GM12801 (cell line): ENCODE measurements around the gene RBM18.

Experiments
- TF ChIP-seq, protein P1 (sequence below): IDR thresholded peaks from one replicate; pipeline ENCODE4 v1.5.1; 2011; ENCODE audit warnings: control low read depth; ENCODE audit not compliant: insufficient read length; ENCODE audit errors: extremely low read depth

The RBM18 gene

DNA sequence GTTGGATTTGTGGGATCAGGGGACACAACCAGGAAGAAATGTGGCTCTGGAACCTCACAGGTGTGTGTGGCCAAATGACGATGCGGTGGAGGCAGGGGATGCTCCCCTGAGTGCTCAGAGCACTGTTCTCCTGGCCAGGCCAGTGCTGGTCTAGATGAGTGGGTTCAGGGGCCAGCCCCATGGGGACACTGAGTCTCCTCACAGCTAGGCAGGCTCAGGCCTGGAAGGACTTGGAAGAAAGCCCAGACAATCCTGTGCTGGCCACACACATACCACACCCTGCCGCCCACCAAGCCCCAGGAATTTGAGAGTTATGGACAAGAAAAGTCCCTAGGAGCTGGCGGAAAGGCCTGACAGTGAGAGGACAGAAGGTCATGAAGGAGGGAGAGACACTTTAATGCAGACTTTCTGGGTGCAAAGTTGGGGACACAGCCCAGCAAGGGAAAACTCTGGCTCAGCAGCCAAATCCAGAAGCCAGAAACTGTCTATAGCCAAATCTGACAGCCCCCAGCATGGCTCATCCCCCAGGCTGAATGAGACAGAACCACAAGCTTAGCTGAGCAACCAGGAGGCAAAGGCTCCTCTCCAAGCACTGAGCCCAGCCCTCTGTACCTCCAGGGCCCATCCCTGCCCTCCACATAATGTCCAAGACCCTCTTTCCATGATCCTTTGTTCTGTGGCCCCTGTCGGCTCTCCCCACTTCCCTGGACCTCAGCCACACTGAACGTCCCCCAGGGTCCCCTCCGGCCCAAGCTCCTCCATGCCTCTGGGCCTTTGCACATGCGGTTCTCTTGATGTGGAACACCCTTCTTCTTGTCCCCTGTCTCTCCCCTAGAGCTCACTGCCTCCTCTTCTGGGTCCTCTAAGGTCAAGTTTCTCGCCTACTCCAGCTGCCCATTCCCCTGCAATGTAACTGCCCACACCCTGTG, 58.3 kb downstream of the RBM18 start:
- TF ChIP-seq, protein P1, sequence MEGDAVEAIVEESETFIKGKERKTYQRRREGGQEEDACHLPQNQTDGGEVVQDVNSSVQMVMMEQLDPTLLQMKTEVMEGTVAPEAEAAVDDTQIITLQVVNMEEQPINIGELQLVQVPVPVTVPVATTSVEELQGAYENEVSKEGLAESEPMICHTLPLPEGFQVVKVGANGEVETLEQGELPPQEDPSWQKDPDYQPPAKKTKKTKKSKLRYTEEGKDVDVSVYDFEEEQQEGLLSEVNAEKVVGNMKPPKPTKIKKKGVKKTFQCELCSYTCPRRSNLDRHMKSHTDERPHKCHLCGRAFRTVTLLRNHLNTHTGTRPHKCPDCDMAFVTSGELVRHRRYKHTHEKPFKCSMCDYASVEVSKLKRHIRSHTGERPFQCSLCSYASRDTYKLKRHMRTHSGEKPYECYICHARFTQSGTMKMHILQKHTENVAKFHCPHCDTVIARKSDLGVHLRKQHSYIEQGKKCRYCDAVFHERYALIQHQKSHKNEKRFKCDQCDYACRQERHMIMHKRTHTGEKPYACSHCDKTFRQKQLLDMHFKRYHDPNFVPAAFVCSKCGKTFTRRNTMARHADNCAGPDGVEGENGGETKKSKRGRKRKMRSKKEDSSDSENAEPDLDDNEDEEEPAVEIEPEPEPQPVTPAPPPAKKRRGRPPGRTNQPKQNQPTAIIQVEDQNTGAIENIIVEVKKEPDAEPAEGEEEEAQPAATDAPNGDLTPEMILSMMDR, result no peak

DNA sequence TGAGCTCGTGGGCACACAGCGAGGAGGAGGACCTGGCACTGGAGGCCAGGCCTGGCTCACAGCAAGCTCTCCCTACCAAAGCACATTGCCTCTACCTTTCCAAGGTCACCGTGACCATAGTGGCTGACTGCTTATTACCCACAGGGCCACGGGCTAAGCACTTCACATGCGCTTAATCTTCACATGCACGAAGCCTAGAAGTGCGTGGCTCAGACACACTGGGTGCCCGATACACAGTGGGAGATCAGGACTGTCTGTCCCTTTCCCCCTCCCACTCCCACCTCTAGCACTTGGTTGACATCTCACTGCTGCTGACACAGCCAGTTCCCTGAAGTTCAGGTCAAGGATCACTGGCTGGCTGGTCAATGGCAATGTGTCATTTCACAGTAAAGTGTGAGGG, 59.5 kb downstream of the RBM18 start:
- TF ChIP-seq, protein P1, result no peak

DNA sequence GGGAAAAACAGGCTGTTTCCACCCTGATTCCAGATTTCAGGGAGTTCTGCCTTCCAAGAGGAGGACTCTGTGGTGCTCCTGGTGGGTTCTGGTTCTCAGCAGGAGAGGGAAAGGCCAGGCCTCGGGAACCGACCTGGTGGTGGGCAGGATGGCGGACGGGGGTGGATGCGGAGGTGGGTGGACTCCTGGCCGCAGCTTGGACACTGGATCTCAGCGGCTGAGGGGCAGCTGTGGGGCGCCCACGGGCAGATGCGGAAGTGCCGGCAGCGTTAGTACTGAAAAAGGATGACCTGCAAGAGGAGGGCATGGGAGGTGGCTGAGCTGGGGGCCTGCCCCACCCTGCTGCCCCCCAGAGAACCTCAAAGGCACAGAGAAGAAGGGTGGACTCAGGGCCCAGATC, 60.1 kb downstream of the RBM18 start:
- TF ChIP-seq, protein P1, result no peak

DNA sequence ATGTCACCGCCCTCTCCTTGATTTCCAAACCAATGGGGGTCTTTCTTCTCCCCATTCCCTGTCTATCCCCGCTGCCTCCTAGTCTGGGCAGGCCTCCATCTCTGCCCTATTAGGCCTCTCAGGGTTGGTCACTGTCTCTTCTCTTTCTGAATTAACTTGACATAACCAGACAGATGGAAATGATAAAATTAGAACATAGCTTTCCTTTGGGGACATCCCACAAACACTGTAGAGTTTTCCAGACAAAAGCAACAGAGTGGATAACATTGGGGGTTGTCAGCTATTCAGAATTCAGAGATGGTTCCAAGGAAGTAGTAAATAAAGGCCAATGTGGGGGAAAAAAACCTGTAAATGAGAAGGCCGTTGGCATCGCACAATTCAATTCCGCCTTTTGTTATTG, 60.6 kb downstream of the RBM18 start:
- TF ChIP-seq, protein P1, result no peak

DNA sequence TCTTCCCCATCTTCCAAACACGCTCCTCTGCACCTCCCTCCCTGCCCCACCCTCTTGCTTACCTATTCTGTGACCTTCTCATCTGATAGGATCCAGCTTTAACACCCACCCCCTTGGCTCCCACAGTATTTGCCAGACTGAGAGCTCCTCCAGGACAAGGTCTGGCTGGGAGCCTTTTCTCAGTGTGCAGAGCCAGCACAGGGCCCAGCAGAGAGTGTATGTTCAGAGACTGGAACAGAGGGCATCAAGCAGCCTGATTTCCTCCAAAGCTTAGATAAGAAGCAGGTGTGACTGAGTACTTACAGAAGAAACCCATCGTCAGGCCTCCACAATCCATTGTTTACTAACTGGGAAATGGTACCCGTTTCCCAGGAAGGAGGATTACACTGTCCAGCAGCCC, 62.5 kb downstream of the RBM18 start:
- TF ChIP-seq, protein P1, result no peak

DNA sequence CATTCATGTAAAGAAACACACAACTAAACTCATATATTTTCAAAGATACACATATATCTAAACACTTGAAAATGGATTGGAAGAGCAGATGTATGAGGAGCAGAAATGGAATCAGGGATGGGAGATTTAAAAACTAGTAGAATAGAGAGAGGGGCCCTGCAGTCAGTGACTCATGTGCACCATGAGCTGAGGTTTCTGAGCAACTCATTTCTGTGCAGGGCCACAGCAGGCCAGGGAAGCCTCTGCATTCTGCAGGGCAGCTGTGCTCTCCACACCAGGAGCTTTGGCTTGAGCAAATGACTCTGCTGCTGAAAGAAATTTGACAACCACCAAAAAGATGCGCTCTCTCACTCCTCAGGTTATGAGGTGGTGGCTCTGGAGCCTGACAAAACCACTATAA, 63.0 kb downstream of the RBM18 start:
- TF ChIP-seq, protein P1, result no peak

DNA sequence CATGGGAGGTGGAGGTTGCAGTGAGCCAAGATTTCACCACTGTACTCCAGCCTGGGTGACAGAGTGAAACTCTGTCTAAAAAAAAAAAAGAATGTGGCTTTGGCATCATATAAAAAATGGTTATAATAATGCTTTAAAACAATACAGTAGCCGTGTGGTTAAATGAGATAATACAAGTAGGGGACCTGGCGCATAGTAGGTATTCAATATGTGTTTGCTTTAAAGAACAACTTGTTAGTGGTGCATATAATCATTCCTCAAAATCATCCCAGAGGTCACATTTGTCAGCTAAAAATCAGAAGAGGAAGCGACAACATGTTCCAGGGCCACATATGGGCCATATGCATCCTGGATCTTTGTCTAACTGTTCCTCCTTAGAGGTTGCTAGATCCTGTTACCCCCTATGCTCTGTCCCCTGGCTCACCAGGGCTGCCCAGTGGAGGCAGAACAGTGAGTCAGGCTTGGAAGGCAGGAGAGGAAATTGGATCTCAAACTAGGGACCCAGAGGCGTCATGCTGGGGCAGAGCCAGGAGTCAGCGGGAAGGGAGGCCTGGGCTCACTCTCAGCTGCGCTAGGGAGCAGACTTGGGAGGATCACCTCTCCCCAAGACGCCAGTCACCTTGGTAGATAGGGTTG, 63.6 kb downstream of the RBM18 start:
- TF ChIP-seq, protein P1, result no peak
